ENCODE data around the gene MUC5AC.
"Not testable (repeated sequence)": the region's sequence is repeated elsewhere in the genome, so short reads cannot be mapped to it uniquely, and the experiment has no call there.

Gene MUC5AC

DNA sequence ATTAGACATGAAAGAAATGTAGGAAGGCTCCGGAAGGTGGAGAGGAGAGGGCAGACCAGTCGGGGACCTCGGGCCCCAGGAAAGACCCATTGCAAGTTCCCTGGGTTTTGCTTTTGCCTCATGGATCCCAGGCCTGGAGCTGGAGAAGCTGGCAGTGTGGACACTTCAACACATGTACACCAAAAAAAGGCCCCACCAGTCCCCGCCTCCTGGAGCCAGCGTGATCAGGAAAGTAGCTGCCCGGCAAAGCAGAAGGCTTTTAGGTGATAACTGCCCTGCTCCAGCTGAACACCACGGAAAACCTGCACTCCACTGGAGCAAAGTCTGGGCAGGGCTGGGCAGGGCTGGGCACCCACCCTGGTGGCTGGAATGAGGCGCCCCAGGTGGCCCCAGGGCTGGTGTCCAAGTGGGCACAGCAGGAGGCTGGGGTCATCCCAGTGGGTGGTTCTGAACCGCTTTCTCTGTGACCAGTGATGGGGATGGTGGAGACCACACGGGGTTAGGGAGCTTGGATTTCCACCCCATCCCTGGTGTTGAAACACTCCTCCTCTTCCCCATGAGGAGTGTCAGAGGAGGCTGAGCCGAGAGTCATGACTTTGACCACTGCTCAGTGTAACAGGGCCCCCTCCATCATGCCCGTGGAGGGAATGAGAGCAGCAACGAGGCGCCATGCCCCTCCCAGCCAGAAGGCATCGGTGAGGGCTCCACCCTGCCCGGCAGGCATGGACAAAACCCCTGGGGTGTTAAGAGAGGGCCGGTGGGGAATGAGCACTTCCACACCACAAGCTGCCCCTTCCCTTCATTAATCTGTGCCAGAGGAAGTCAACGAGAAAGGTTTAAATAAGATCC, 16.9 kb upstream of the MUC5AC start:
- no peak overlapping the region for H3K4me3 ChIP-seq (ENCODE audit: low read depth, low read length)

- no peak overlapping the region for H3K4me3 ChIP-seq (ENCODE audit: low read depth, low read length)
Measured at GRCh38 chr11:1146365-1146764, 11.4 kb upstream of the MUC5AC start.

- no peak overlapping the region for H3K4me3 ChIP-seq (ENCODE audit: low read depth, low read length)
Measured at GRCh38 chr11:1147792-1148191, 10.0 kb upstream of the MUC5AC start.

DNA sequence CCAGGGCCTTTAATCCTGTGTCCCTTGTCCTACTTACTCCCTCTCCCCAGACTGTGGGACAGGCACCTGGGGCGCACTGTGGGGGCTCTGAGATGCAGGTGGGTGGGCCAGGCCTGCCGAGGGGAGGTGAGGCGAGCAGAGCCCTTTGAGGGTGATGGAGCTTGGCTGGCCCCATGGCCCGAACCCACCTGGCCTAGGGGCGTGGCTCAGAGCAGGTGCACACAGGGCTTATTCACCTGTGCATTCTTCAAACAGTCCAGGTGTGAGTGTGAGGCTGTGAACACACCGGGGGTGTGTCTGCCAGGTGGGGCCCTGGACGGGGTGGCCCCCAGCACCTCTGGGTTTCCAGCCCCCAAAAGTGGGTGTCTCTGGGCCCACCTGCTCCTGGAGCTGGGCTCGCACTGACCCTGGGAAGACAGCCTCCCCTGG, 9.0 kb upstream of the MUC5AC start:
- no peak overlapping the region for H3K4me3 ChIP-seq (ENCODE audit: low read depth, low read length)

GRCh38 chr11:1149545-1149944, 8.2 kb upstream of the MUC5AC start:
- no peak overlapping the region for H3K4me3 ChIP-seq (ENCODE audit: low read depth, low read length)

- no peak overlapping the region for H3K4me3 ChIP-seq (ENCODE audit: low read depth, low read length)
Measured at GRCh38 chr11:1150116-1150515, 7.6 kb upstream of the MUC5AC start.

DNA sequence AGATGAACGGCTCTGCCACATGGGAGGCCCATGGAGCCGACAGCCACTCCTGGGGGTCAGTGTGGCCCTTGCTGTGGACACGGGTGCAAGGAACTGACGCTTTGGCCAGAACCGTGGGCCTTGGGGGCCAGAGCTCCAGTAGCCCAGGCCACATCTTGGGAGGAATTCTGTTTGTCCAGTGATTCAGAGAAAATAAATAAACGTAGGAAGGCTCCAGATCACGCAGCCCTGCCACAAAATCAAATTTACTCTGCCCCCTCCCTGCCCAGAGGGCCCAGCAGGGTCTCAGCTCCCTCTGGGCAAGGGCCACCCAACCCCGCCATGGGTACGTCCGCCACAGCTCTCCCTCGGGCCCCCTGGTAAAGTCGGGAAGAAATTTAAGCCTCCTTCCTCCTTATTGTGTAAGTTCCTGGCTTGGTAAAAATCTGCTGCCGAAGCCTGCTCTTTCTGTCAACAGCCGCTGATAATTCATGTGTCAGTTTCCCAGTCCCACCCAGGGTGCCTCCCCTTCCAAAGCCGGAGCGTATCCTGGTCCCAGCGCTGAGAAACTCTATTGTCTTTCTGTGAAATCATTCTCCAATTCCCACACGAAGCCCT, 6.9 kb upstream of the MUC5AC start:
- H3K4me3 ChIP-seq (ENCODE audit: low read depth, low read length) = no peak overlapping the region

DNA sequence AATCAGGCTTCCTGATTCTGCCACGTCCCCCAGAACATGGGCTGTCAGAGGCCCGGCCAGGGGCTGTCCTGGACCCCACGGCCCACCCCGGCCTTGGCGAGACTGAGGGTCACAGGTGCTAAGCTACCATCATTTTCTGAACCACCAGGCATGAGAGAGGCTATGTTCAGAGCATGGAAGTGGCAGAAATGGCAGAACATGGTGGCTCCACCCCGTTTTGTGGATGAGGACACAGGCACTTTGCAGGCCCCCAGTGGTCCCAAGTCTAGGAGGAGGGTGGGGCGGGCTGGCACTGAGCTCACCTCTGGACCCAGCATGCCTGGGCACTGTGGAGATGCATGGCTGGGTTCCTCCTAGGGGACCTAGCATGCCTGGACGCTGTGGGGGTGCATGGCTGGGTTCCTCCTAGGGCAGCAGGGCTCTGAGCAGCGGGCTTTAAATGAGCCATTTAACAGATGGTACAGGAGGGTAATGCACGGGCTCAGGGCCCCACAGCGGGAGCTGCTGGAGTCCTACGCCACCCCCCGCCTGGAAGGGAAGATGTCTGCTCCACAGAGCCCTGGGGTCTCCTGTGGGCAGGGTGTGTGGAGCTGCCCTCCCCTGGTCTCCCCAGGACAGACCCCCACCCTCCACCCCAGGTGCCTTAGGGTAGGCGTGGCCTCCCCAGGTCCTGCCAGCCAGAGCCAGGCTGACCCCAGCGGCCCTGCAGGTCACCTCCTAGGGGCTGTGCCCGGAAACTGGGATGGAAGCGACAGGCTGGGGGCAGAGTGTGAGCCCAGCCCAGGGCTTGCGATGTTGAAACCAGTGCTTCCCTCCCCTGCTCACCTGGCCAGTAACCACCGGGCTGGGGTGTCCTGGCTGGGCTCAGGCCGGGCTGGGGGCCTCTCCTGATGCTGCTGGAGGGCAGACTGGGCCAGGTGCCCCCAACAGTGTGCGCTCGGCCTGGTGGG, 6.1 kb upstream of the MUC5AC start:
- H3K4me3 ChIP-seq (ENCODE audit: low read depth, low read length) = no peak overlapping the region

DNA sequence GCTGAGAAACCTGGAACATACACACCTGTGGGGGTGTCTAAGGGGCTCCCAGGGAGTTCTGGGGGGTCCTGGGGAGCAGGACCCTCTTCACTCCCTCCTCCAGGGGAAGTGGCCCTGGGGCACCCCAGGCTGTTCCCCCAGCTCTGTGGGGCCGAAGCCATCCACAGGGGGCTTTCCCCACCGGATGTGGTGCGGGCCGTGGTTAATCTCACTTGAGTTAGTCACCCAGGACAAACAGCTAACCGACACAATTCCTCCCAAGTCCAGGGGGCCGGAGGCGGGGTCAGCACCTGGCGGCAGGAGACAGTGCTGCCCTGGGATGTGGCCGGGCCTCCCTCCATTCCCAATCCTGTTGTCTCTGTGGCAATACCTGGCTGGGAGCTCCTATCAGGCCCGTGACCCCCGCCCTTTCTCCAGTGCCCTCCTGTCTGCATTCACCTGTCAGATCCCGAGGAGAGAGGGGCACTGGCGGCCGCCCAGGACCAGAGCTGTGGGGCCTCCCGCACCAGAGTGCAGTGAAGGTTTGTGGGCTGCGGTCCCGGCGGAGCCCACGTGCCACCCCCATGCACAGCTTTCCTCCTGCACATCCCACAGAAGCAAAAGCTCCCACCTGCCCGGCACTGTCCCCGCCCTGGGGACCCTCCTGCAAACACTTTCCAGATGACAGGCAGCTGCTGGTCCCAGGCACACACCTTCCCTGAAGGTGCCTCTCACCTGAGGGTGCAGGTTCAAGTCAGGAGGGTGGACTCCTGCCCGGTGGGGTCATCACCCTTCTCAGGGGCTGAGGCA, 5.2 kb upstream of the MUC5AC start:
- H3K4me3 ChIP-seq (ENCODE audit: low read depth, low read length) = no peak overlapping the region

DNA sequence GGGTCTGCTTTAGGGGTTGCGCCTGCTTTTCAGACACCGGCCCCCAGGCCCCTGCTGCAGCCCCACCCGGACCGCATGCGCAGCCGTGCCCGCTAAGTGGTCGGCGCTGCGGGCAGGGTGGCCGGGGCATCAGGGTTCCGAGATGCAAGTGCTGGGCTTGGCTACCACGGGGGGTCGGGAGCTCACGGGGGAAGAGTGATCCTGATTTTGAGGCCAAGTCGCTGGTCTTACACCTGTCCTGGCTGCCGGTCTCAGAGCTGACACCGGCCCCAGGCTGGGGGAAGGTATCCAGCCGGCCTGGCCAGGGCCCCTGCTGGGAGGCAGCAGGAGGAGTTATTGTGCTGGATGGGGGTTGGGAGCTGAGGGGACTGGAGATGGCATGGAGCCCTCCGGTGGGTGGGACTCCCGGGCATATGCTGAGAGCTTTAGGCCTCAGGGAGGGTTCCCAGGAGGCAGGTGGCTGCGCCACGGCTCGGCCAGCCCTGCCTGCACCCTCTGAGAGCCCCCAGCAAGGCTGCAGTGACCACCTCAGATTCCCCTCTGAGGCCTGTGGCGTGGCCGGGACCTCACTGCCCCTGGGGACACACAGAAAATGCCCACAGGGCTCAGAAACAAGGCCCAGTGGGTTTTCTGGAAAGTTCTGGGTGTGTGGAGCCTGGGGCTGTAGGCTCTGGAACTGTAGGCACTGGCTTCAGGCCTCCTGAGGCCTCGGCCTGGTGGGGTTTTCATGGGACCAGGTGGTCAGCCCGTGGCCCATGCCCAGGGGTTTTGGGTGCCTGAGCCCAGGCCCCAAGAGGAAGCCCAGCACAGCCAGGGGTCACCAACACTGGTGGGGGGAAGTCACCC, 4.4 kb upstream of the MUC5AC start:
- no peak overlapping the region for H3K4me3 ChIP-seq (ENCODE audit: low read depth, low read length)

DNA sequence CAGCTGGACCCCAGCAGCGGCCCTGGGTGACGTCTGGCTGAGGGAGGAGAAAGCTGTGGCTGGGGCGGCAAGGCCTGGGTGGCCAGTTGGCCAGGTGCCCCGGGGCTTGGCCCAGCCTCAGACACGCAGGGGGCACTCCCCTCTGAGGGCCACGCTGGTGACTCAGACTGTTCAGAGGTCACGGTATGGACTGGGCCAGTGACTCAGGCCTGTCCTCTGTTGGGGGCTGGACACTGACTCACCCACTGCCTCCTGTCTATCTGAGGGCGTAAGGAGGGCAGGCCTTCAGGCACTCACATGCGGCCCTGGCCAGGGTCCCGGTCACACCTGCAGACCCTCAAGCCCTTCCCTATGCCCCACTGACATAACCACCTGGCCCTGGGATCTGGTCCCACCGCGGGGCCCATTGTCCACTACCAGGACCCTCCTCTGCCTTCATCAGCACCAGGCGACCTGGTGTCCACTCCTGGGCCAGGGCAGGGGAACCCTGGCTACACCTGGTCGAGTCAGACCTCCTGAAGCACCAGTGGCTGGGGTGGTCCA, 3.7 kb upstream of the MUC5AC start:
- H3K4me3 ChIP-seq (ENCODE audit: low read depth, low read length) = no peak overlapping the region

- not testable (repeated sequence) for H3K4me3 ChIP-seq (ENCODE audit: low read depth, low read length)
Measured at GRCh38 chr11:1154656-1155055, 3.1 kb upstream of the MUC5AC start.

DNA sequence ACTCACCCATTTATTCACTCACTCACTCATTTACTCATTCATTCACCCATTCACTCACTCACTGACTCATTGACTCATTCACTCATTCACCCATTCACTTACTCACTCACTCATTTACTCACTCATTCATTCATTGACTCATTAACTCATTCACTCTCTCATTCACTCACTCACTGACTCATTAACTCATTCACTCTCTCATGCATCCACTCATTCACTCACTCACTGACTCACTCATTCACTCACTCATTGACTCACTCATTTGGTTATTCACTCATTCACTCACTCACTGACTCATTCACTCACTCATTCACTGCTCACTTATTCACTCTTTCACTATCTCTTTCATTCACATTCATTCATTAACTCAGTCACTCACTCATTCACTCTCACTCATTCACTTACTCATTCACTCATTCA, 2.5 kb upstream of the MUC5AC start:
- no peak overlapping the region for H3K4me3 ChIP-seq (ENCODE audit: low read depth, low read length)

- H3K4me3 ChIP-seq (ENCODE audit: low read depth, low read length) = no peak overlapping the region
Measured at GRCh38 chr11:1156506-1157340, 1.0 kb upstream of the MUC5AC start.

DNA sequence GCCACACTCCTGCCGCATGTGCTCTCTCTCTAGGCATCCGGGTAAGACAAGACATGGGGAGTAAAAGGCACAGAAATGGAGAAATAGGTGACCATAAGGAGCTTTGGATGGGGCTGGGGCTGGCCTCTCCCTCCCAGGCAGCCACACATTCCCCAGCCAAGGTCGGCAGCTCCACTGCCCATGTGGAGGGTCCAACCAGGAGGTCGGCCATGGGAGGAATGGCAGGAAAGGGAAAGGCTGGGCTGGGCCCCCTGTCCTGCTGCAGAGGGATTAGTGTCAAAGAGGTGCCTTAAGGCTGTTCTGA, 460 bp upstream of the MUC5AC start:
- no peak overlapping the region for H3K4me3 ChIP-seq (ENCODE audit: low read depth, low read length)

- H3K4me3 ChIP-seq (ENCODE audit: low read depth, low read length) = no peak overlapping the region
Measured at GRCh38 chr11:1158681-1159487, 1.1 kb downstream of the MUC5AC start.

DNA sequence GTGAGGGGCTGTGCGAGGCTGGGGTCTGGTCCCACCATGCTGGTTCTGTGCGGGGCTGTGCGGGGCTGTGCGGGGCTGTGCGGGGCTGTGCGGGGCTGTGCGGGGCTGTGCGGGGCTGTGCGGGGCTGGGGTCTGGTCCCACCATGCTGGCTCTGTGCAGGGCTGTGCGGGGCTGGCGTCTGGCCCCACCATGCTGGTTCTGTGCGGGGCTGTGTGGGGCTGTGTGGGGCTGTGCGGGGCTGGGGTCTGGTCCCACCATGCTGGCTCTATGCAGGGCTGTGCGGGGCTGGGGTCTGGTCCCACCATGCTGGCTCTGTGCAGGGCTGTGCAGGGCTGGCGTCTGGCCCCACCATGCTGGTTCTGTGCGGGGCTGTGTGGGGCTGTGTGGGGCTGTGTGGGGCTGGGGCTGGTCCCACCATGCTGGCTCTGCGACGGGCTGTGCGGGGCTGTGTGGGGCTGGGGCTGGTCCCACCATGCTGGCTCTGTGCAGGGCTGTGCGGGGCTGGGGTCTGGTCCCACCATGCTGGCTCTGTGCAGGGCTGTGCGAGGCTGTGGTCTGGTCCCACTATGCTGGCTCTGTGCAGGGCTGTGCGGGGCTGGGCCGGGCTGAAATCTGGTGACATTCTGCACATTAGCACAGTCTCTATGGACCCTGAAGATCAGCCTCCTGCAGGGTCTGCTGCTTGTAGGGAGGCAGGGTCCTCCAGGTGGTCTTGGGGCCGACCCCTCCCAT, 1.9 kb downstream of the MUC5AC start:
- not testable (repeated sequence) for H3K4me3 ChIP-seq (ENCODE audit: low read depth, low read length)
